NCI-H2081 treated with DMSO at 0.1 percent for 48 hours (cell line): ENCODE measurements around the gene PRICKLE1.

ENCODE experiments used
- DNase-seq: peaks from one replicate; lab custom pipeline; 2025; lab: John Stamatoyannopoulos, UW

PRICKLE1 gene

GRCh38 chr12:42447371-42447786 is 142.2 kb downstream of the PRICKLE1 start:
- no peak for DNase-seq

- DNase-seq: no peak
Observed at GRCh38 chr12:42446761-42447160, 142.8 kb downstream of the PRICKLE1 start.

GRCh38 chr12:42445891-42446290 is 143.7 kb downstream of the PRICKLE1 start:
- DNase-seq: no peak

- DNase-seq: no peak
Observed at GRCh38 chr12:42444192-42444943, 145.2 kb downstream of the PRICKLE1 start.

GRCh38 chr12:42442888-42443287 is 146.7 kb downstream of the PRICKLE1 start:
- no peak for DNase-seq

- no peak for DNase-seq
Observed at GRCh38 chr12:42442311-42442759, 147.2 kb downstream of the PRICKLE1 start.

- DNase-seq: no peak
Observed at GRCh38 chr12:42440608-42441007, 148.9 kb downstream of the PRICKLE1 start.

- DNase-seq: no peak
Observed at GRCh38 chr12:42432517-42433140, 156.9 kb downstream of the PRICKLE1 start.

- no peak for DNase-seq
Observed at GRCh38 chr12:42428850-42429249, 160.7 kb downstream of the PRICKLE1 start.

GRCh38 chr12:42426746-42427145 is 162.8 kb downstream of the PRICKLE1 start:
- DNase-seq: no peak

- no peak for DNase-seq
Observed at GRCh38 chr12:42422785-42423184, 166.8 kb downstream of the PRICKLE1 start.

GRCh38 chr12:42421844-42422779 is 167.4 kb downstream of the PRICKLE1 start:
- DNase-seq: no peak

- DNase-seq: no peak
Observed at GRCh38 chr12:42420395-42420794, 169.2 kb downstream of the PRICKLE1 start.

- no peak for DNase-seq
Observed at GRCh38 chr12:42410340-42410739, 179.2 kb downstream of the PRICKLE1 start.

GRCh38 chr12:42409471-42409870 is 180.1 kb downstream of the PRICKLE1 start:
- no peak for DNase-seq

GRCh38 chr12:42407306-42407705 is 182.2 kb downstream of the PRICKLE1 start:
- DNase-seq: no peak
